GM19238 (cell line): Measurements from ENCODE around the gene ZBTB37.
"Not testable (repeated sequence)": the region's sequence is repeated elsewhere in the genome, so short reads cannot be mapped to it uniquely, and the experiment has no call there.

Experiments used
- DNase-seq: peaks from one replicate; pipeline ENCODE4 v3.0.0; 2011; ENCODE audit warnings: low spot score; ENCODE audit not compliant: insufficient read length

Gene ZBTB37

DNA sequence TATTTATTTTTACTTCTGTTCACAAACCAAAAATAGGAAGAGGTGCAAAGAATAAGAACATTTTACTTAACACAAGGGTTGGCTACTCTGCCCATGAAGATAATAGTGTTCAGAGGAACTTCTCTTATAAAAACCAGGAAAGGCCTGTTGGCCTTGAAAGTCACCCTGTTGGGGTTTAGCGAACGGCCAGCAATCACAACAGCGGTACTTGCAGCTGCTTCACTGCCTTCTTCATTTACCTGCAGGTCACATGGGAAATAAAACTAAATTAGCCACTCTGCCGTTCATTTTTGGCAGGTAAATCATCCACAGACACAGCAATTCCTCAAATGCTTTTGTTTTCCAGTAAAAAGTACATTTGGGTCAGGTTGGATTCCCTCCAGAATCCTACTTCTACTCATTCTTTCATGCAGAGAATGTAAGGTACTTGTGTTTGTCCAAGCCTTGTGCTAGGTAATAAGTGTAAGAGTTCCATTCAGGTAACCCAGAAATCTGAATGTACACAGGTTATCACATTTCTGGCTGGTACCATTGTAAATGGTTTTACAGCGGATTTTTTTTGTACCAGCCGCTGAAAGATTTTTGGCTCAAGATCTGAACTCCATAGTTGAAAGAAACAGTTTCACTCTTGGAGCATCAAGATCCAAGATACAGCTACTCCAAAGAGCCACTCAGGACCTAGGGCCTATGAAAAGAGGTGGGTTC lies 35.8 kb downstream of the ZBTB37 start:
- no peak for DNase-seq

DNA sequence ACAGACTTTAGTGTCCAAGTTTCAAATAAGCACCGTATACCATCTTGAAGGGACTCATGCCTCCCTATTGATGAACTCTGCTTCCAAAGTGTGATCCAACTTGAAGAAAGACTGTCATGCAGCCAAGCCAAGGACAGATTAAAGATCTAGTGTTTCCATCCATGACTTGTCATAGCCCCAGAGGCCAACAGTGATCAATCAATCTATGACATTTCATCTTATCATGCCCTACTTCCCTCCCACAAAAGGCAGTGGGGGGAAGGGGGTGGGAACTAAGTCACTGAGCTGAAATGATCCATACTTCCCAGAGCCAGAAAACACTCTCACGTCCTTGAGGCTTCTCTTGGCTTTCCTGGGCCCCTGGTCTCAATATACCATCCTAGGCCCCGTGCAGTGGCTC lies 44.9 kb downstream of the ZBTB37 start:
- DNase-seq: no peak

DNA sequence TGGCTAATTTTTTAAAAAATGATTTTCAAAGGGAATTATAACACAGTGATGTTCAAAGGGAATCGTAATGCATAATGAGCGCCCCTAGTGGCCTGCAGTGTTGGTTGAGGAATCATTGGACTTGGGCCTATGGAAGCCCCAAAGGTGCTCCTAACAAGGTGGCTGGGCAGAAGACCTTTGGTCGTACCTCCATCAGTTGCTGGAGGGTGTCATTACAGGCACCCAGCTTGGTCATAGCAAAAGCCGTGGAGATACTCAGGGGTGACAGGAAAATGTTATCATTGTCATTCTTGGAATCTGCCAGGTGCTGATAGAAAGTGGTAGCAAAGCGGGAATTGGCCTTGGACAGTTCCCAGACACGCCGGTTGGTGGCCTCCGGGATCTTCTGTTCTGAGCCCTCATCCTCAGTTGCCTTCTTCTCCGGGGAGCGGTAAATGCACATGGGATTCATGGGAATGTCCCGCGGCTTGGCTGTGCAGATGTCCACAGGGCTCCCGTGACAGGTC lies 46.2 kb downstream of the ZBTB37 start:
- DNase-seq: peak; percentile 32

DNA sequence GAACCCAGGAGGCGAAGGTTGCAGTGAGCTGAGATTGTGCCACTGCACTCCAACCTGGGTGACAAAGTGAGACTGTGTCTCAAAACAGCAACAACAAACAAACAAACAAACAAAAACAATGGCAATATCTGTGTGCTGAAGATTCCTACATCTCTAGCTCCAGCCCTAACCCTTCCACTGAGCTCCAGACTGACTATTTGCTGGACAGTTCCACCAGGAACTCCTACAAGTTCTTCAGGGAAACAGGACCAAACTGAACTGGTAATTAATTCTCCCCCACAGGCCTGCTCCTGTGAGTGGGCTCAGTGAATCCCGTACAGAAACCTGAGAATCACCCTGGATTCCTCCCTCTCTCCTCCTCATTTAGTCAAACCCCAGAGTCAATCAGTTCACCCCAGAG lies 47.4 kb downstream of the ZBTB37 start:
- no peak for DNase-seq

DNA sequence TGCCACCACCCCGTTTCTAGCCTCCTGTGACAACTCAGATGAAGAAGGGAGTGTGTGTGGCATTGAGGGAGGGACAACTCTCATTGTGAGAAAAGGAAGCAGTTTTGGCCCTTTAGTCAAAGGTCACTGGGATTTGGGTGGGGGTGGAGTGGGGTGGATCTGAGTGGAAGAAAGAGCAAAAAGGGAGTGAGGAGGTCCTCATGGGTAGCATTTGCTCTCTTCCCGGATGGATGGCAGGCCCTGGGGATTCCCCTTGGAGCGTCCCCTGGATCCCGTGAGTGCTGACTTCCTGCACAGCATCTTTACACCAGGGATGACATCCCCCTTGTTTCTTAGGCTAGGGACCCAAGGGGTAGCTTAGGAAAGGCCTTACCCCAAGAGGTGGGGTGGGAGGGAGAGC lies 48.5 kb downstream of the ZBTB37 start:
- DNase-seq: no peak

DNA sequence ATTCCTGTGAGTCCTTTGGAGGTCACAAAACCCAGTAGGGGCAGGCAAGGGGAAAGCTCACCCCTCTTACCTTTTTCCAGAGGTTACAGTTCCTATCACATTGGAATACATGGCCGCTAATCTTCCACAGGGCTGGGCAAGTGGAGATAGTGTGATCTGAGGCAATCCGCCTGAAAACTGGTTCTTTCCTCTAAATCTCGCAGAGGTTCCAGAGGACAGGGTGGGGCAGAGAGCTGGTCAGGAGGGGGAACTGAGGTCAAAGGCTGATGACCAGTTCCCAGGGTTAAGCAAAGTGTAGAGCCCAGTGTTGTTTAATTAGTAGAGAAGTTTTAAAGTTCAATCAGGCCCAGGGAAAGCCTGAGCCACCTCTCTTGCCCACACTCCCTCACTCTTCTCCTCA lies 49.0 kb downstream of the ZBTB37 start, which contains the start of gene SERPINC1:
TSS of gene SERPINC1 (minus strand) at position 179 of the 400 bp plus-strand sequence. CDS start at position 111, 68 bp downstream.
- no peak for DNase-seq

DNA sequence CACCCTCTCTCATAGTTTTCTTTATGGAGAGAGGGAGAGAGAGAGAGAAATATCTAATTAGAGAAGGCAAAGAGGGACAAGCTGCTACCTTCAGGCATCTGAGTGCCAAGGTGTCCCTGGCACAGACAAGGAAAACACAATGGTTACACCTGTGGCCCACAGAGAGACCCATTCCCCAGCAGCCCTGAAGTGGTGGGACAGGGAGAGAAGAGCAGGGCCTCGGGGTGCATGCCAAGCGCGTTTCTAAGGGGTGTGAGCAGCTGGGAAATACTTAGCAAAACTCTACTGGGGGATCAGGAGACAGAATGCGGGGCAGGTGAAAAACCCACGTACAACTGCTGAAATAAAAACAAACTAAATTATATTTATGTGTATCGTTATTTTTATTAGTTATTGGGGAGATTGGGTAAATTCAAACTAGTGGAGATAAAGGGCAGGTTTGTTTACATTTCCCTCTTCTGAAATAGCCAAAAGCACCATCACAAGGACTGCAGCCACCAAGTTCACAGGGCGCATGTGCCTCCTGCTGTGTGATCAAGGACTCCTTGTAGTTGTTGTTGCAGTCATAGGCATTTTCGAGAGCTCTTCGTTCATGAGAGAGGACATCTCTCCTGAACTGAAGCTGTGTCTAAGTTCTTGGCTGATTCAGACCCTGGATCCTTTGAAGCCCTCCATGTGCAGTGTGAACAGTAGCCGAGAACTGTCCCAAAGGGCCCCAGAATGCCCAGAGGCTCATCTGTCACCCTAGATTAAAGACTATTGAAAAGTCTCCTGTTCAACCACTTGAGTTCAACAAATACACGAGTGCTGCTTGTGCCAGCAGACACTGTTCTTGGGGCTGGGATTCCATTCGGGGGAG lies 49.7 kb downstream of the ZBTB37 start:
- no peak for DNase-seq

DNA sequence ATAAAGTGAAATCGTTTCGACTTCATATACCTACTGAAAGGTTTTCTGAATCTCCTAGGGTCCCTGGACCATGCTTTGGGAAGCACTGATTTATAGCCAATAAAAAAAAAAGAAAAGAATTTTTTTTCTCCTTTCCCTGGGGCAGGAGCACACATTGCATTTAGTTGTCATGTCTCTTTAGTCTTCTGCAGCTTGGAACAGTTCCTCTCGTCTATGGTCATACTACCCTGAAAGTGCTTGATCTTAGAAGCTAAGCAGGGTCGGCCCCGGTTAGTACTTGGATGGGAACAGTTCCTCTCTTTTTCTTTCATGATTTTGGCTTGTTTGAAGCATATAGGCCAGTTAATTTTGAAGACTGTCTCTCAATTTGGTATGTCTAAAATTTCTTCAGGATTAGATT lies 52.7 kb downstream of the ZBTB37 start:
- no peak for DNase-seq

DNA sequence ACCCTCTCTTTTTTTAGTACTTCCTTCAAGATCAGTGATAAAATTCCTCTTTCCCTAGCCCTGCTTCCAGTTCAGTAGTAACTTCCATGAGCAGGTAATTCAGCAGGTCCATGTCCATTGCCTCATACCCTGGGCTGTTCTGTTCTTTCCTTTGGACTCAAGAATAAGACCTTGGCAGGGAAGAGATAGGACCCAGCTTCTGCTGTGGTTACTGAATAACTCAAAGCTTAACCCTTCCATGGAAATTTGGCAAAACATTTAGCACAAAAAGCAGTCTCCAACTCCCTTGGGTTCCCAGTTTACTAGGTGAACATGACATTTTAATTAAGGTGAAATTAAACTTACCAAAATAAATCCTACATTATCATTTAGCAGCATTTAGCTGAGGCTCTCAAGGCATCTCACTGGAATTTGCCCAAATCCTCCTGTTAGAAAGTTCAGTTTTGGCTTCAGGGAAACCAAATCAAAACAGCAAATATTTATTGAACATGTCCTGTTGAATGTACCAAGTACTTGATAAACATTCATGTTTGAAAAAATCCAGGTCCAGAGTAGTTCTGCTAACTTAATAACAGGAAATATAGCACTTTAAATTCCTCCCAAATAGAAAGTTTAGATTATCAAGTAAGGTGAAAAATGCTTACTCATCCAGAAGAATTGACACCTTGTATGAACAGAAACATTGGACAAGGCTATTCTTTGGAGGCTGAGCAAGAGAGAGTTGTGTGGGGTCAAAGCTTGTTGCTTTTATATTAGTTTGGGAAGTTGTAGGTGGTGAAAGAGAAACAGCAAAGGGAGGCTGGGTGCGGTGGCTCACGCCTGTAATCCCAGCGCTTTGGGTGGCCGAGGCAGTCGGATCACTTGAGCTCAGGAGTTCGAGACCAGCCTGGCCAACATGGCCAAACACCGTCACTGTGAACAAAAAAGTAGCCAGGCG lies 57.4 kb downstream of the ZBTB37 start:
- no peak for DNase-seq

DNA sequence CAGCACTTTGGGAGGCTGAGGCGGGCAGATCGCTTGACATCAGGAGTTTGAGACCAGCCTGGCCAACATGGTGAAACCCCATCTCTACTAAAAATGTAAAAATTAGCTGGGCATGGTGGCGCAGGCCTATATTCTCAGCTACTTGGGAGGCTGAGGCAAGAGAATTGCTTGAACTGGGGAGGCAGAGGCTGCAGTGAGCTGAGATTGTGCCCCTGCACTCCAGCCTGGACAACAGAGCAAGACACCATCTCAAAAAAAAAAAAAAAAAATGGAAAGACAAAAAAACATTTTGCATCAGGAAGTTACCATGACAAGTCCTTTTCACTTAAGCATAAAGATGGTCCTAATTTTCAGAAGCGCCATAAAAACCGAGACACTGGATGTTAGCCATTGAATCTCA lies 62.4 kb downstream of the ZBTB37 start:
- not testable (repeated sequence) for DNase-seq

DNA sequence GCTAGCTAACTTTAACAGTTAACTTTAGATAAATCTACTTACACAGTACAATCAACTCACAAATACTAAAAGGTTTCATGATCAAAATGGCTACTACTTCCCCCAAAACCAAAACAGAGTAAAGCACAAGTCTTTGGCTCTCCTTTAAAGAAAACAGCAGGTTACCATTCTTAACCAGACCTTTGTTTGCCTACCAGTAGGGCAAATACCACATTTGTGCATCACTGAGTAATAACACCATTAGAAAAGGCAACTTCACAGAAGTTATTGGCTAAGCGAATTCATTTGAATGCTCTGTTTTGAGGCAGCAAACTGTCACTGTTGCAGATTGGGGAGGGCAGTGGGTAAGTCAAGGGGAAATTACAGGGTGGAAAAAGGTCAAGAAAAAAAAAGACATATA lies 66.3 kb downstream of the ZBTB37 start:
- DNase-seq: no peak

DNA sequence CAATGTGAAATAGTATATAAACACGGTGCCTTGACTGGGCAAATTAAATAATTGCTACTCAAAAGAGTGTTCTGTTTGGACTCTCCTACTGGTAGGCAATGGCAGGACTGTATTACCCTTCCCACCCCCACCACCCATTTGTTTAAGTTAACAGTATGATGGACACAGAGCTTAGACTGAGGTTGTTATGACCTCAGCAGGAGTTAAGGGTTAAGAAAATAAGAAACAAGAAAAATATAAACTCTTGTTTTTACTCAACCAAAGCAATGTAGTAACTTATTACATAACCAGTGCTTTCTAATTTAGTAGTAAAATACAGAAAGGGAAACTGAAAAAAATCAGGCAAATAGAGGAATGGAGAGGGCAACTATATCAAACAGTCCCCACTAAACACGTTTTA lies 68.9 kb downstream of the ZBTB37 start:
- DNase-seq: no peak

DNA sequence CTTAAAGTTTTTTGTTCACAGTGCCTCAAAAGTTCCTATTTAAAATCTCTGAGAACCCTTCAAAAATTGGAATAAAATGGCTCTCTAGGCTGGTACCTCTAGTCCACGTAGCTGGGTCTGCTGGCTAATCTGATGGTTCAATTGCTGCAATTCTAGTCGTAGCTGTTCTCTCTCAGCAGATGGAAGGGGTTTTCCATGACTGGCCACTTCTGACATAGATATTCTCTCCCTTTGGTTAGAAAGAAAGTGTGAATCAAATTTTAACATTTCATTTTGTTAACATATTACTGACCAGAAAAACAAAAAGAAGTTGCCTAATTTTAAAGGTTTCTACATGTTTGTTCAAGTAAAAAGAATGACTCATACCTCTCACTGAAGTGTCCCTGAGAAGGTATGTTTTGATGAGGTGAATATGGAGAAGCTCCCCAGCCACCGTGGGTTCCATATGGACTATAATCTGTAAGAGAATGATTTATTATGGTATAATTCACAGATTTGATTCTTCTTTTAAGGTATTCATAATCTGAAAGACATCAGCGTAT lies 78.3 kb downstream of the ZBTB37 start:
- no peak for DNase-seq

DNA sequence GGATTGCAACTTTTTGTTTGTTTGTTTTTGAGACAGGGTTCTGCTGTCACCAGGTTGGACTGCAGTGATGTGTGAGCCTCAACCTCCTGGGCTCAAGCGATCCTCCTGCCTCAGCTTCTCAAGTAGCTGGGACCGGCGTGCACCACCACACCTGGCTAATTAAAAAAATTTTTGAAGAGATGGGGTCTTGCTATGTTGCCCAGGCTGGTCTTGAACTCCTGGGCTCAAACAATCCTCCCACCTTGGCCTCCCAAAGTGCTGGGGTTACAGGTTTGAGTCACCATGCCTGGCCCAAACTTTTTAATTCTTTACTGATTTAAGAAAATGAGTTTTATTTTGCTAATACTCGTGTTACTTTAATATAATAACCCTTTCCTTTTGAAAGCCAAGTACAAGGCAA lies 80.4 kb downstream of the ZBTB37 start:
- no peak for DNase-seq
